HG02623 (cell line): ENCODE data around the gene MVP.

ENCODE experiments used
- ATAC-seq: cut with Tn5 transposase; IDR thresholded peaks from one replicate; pipeline ENCODE4 v1.9.1; 2021; ENCODE audit warnings: moderate library complexity; ENCODE audit not compliant: unreplicated experiment

The MVP gene

GRCh38 chr16:29840240-29840639, 20.0 kb downstream of the MVP start:
- ATAC-seq, result no peak

- no peak for ATAC-seq
Observed at GRCh38 chr16:29841631-29842030, 21.4 kb downstream of the MVP start.

- ATAC-seq, result no peak
Observed at GRCh38 chr16:29842732-29843346, 22.6 kb downstream of the MVP start.

- ATAC-seq, result no peak
Observed at GRCh38 chr16:29843931-29844330, 23.7 kb downstream of the MVP start.

- ATAC-seq, result no peak
Observed at GRCh38 chr16:29844575-29845331, 24.5 kb downstream of the MVP start.

GRCh38 chr16:29845656-29846055, 25.4 kb downstream of the MVP start:
- no peak for ATAC-seq

GRCh38 chr16:29848420-29849297, 28.4 kb downstream of the MVP start:
- peak; percentile 57 for ATAC-seq

GRCh38 chr16:29849505-29849904, 29.2 kb downstream of the MVP start:
- no peak for ATAC-seq

- no peak for ATAC-seq
Observed at GRCh38 chr16:29850998-29851397, 30.7 kb downstream of the MVP start.

- no peak for ATAC-seq
Observed at GRCh38 chr16:29852654-29853053, 32.4 kb downstream of the MVP start.

GRCh38 chr16:29854520-29855100, 34.3 kb downstream of the MVP start:
- no peak for ATAC-seq

GRCh38 chr16:29857133-29857760, 37.0 kb downstream of the MVP start:
- ATAC-seq, result no peak

- no peak for ATAC-seq
Observed at GRCh38 chr16:29858149-29858849, 38.0 kb downstream of the MVP start.

- no peak for ATAC-seq
Observed at GRCh38 chr16:29858974-29859373, 38.7 kb downstream of the MVP start.

- no peak for ATAC-seq
Observed at GRCh38 chr16:29860218-29860617, 40.0 kb downstream of the MVP start.

- ATAC-seq, result peak; percentile 4
Observed at GRCh38 chr16:29862383-29862883, 42.2 kb downstream of the MVP start.

- ATAC-seq, result peak; percentile 97
Observed at GRCh38 chr16:29862884-29863668, 42.8 kb downstream of the MVP start, which contains the start of gene CDIPT. Gene CDIPT (minus strand): TSS chr16:29863226. CDS start chr16:29862857, 369 bp downstream.

GRCh38 chr16:29863669-29863984, 43.4 kb downstream of the MVP start:
- ATAC-seq, result no peak

GRCh38 chr16:29864205-29864604, 43.9 kb downstream of the MVP start:
- no peak for ATAC-seq
